ENCODE data around the gene BRICD5. TPM values are rescaled to one million over a fixed set of nuclear protein-coding genes. Genes with fewer than 3 reads are reported as not detected.

The BRICD5 gene
- total and polyA plus RNA-seq, 2 of the 4 experiments (the other 2 are of a cell fraction) = 0.18 to 0.94 TPM

DNA sequence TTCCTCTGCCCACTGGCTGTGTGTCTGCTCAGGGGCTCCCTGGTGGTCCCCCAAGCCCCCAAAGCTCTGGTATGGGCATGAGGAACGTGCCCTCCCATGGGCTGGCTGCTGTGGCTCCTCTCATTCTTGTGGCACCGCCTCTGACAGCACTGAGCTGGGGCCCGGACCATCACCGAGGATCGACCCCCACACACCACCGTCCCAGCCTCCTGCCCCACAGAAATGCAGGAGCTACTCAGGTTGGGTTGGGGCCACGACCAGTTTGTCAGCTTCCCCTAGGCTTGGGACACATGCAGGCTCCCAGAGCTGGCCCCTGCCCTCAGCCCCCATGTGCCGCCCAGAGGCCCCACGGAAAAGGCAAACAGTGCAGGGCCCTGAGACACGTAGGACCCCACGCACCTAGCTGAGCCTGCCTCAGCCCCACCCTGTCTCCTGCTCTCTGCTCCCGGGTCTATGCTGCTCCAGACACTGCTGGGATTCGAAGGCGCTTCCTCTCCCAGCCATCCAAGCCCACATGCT lies 11.0 kb downstream of the BRICD5 start:
- CTCF ChIA-PET = no interaction called here
- H3K36me3 ChIP-seq (ENCODE audit: control insufficient read depth, insufficient read depth, low read length) = no peaks in the 10 kb centered on the region
- peaks cover 0 to 2% of the 10 kb centered on the region in 2 experiments; a peak in 1 of 4 replicates for H3K79me1 ChIP-seq (ENCODE audit: low read depth in 1 of 2, low read length in 2 of 2)
- no peak for TF ChIP-seq NFE2L2 (IDR thresholded peaks at IDR 0.05; ENCODE audit: low read depth, low read length)
- TF ChIP-seq RCOR1 (IDR thresholded peaks at IDR 0.05; ENCODE audit: insufficient replicate concordance, low read length) = no peak
- TF ChIP-seq, protein P1, sequence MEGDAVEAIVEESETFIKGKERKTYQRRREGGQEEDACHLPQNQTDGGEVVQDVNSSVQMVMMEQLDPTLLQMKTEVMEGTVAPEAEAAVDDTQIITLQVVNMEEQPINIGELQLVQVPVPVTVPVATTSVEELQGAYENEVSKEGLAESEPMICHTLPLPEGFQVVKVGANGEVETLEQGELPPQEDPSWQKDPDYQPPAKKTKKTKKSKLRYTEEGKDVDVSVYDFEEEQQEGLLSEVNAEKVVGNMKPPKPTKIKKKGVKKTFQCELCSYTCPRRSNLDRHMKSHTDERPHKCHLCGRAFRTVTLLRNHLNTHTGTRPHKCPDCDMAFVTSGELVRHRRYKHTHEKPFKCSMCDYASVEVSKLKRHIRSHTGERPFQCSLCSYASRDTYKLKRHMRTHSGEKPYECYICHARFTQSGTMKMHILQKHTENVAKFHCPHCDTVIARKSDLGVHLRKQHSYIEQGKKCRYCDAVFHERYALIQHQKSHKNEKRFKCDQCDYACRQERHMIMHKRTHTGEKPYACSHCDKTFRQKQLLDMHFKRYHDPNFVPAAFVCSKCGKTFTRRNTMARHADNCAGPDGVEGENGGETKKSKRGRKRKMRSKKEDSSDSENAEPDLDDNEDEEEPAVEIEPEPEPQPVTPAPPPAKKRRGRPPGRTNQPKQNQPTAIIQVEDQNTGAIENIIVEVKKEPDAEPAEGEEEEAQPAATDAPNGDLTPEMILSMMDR (conservative IDR thresholded peaks at IDR 0.05; ENCODE audit: low read depth, low read length) = no peak
- TF ChIP-seq MAZ (IDR thresholded peaks at IDR 0.05; ENCODE audit: borderline replicate concordance, low read depth, low read length) = no peak
- TF ChIP-seq, protein P2, sequence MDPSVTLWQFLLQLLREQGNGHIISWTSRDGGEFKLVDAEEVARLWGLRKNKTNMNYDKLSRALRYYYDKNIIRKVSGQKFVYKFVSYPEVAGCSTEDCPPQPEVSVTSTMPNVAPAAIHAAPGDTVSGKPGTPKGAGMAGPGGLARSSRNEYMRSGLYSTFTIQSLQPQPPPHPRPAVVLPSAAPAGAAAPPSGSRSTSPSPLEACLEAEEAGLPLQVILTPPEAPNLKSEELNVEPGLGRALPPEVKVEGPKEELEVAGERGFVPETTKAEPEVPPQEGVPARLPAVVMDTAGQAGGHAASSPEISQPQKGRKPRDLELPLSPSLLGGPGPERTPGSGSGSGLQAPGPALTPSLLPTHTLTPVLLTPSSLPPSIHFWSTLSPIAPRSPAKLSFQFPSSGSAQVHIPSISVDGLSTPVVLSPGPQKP (IDR thresholded peaks at IDR 0.05; ENCODE audit: borderline replicate concordance, low read depth, low read length) = no peak
- TF ChIP-seq FOS (IDR thresholded peaks at IDR 0.05; ENCODE audit: low read depth, low read length) = no peak
- TF ChIP-seq RFX5 (IDR thresholded peaks at IDR 0.05; ENCODE audit: low read depth, low read length) = no peak
- TF ChIP-seq MXI1 (IDR thresholded peaks at IDR 0.05; ENCODE audit: borderline replicate concordance, low read depth, low read length) = no peak
- DNase-seq = no peak
- no peak overlapping the region for H3K14ac ChIP-seq (replicated peaks; ENCODE audit: low read depth, low read length)
- H3K9me3 ChIP-seq (ENCODE audit: control insufficient read depth, insufficient read depth, low read length) = no peaks in the 10 kb centered on the region
- H3K9me1 ChIP-seq (ENCODE audit: insufficient read depth, low read length) = peaks cover 2% of the 10 kb centered on the region; the same call in 1 of the 2 replicates
- no peak overlapping the region for H2BK15ac ChIP-seq (ENCODE audit: low read depth, low read length)
- WGBS, 2 experiments (ENCODE audit: extremely low coverage in 2 of 2, insufficient read length in 1 of 2) = 59% methylated on average over 8 of the region's 14 CpGs; no CpG with 5 or more reads in 1 of the 2 experiments
- no peak overlapping the region for H3K27ac ChIP-seq (ENCODE audit: insufficient read depth, low read length)
- H2AK5ac ChIP-seq (ENCODE audit: low read depth, low read length) = no peak overlapping the region
- in situ Hi-C loops (cut with MboI; ENCODE audit: low sequenced_read_pairs) (no loop called here), intact Hi-C loops (cut with micrococcal nuclease) (no loop called here), dilution Hi-C loops (cut with HindIII; ENCODE audit: low sequenced_read_pairs, unreplicated experiment) (no loop called here)
- H3K27me3 ChIP-seq (ENCODE audit: control insufficient read depth, insufficient read depth, low read length) = peaks cover 53% of the 10 kb centered on the region
- H3K23ac ChIP-seq (ENCODE audit: low read depth, low read length) = no peak overlapping the region
- no peak overlapping the region for H3K4ac ChIP-seq (ENCODE audit: low read depth, low read length)
- no peak overlapping the region for H4K5ac ChIP-seq (ENCODE audit: low read depth, low read length)
- H3K4me3 ChIP-seq (ENCODE audit: insufficient read depth, low read depth, low read length) = no peak overlapping the region
- no peak overlapping the region for H2BK120ac ChIP-seq (ENCODE audit: low read depth, low read length)
- no peak overlapping the region for H3K18ac ChIP-seq (ENCODE audit: low read depth, low read length)
- no peaks in the 10 kb centered on the region; the same call in 1 of the 2 replicates for H4K20me1 ChIP-seq (ENCODE audit: insufficient read depth, low read length)
- H3K4me1 ChIP-seq (ENCODE audit: control insufficient read depth, insufficient read depth, low read length) = 0 out of 2 replicates have a peak, but pooled peaks cover under 1% of the 10 kb centered on the region
- POLR2A ChIA-PET (ENCODE audit: unreplicated experiment) = no interaction called here
- no peak overlapping the region for H3K4me2 ChIP-seq (ENCODE audit: low read depth, low read length)
- no peak overlapping the region for H2AFZ ChIP-seq (replicated peaks; ENCODE audit: low read length, poor library complexity)
- H4K8ac ChIP-seq (ENCODE audit: low read depth in 2 of 2, low read length in 2 of 2) = no peak overlapping the region
- no TSS peak for BruUV-seq (replicated peaks)
- H4K91ac ChIP-seq (ENCODE audit: insufficient read depth, low read depth, low read length) = no peak overlapping the region
- no peak for ATAC-seq (ENCODE audit: low read depth)
- no peak overlapping the region for H3K56ac ChIP-seq (ENCODE audit: extremely low read depth, insufficient read depth, low read length)
- H3K9ac ChIP-seq (ENCODE audit: low read depth, low read length) = no peak overlapping the region
- no peak overlapping the region for H2BK5ac ChIP-seq (ENCODE audit: low read depth, low read length, poor library complexity, severe bottlenecking)
- H2AK9ac ChIP-seq (replicated peaks; ENCODE audit: low read depth, low read length, poor library complexity) = no peak overlapping the region
- H2BK20ac ChIP-seq (ENCODE audit: low read depth, low read length) = no peak overlapping the region

All from IMR-90 (cell line).